Measurements from ENCODE around the gene PCDHA3.
"Not testable (repeated sequence)": the region's sequence is repeated elsewhere in the genome, so short reads cannot be mapped to it uniquely, and the experiment has no call there.

Gene PCDHA3

GRCh38 chr5:140800816-140801493, at the start of gene PCDHA3:
PCDHA3 (plus strand) TSS chr5:140801057.
- no peak for DNase-seq (ENCODE audit: low read depth)

- no peak for DNase-seq (ENCODE audit: low read depth)
Observed at GRCh38 chr5:140753561-140753960, 47.3 kb upstream of the PCDHA3 start.

GRCh38 chr5:140764177-140764973, 36.5 kb upstream of the PCDHA3 start:
- peak; percentile 0 for DNase-seq (ENCODE audit: low read depth)

- DNase-seq (ENCODE audit: low read depth): no peak
Observed at GRCh38 chr5:140767444-140767843, 33.4 kb upstream of the PCDHA3 start.

GRCh38 chr5:140780512-140780911, 20.3 kb upstream of the PCDHA3 start:
- DNase-seq (ENCODE audit: low read depth): no peak

- no peak for DNase-seq (ENCODE audit: low read depth)
Observed at GRCh38 chr5:140785905-140786686, 14.8 kb upstream of the PCDHA3 start, which contains the start of gene PCDHA1. PCDHA1 (plus strand) TSS chr5:140786140.

GRCh38 chr5:140787422-140787821, 13.4 kb upstream of the PCDHA3 start:
- not testable (repeated sequence) for DNase-seq (ENCODE audit: low read depth)

- not testable (repeated sequence) for DNase-seq (ENCODE audit: low read depth)
Observed at GRCh38 chr5:140787849-140788504, 12.9 kb upstream of the PCDHA3 start.

GRCh38 chr5:140791089-140791488, 9.8 kb upstream of the PCDHA3 start:
- DNase-seq (ENCODE audit: low read depth): no peak

- DNase-seq (ENCODE audit: low read depth): peak; percentile 11
Observed at GRCh38 chr5:140794595-140795258, 6.1 kb upstream of the PCDHA3 start, which contains the start of gene PCDHA2. PCDHA2 (plus strand) TSS chr5:140794852.

- peak; percentile 4 for DNase-seq (ENCODE audit: low read depth)
Observed at GRCh38 chr5:140795259-140795641, 5.6 kb upstream of the PCDHA3 start.

- not testable (repeated sequence) for DNase-seq (ENCODE audit: low read depth)
Observed at GRCh38 chr5:140796072-140796717, 4.7 kb upstream of the PCDHA3 start.

GRCh38 chr5:140796718-140797095, 4.2 kb upstream of the PCDHA3 start:
- DNase-seq (ENCODE audit: low read depth): no peak

- no peak for DNase-seq (ENCODE audit: low read depth)
Observed at GRCh38 chr5:140801494-140801841, 611 bp downstream of the PCDHA3 start.

- not testable (repeated sequence) for DNase-seq (ENCODE audit: low read depth)
Observed at GRCh38 chr5:140802381-140802780, 1.5 kb downstream of the PCDHA3 start.

GRCh38 chr5:140802781-140803271, 2.0 kb downstream of the PCDHA3 start:
- no peak for DNase-seq (ENCODE audit: low read depth)

GRCh38 chr5:140806834-140807775, 6.2 kb downstream of the PCDHA3 start, which contains the start of gene PCDHA4:
PCDHA4 (plus strand) TSS chr5:140807068.
- DNase-seq (ENCODE audit: low read depth): no peak

GRCh38 chr5:140808241-140808888, 7.5 kb downstream of the PCDHA3 start:
- DNase-seq (ENCODE audit: low read depth): not testable (repeated sequence)

- DNase-seq (ENCODE audit: low read depth): no peak
Observed at GRCh38 chr5:140808889-140809291, 8.0 kb downstream of the PCDHA3 start.
